ENCODE results near the gene SORL1. TPM values are rescaled to one million over a fixed set of nuclear protein-coding genes. Genes with fewer than 3 reads are reported as not detected.

The SORL1 gene
- total and polyA plus RNA-seq, 7 donors = 3.2 to 19.8 (median 12.2) TPM

DNA sequence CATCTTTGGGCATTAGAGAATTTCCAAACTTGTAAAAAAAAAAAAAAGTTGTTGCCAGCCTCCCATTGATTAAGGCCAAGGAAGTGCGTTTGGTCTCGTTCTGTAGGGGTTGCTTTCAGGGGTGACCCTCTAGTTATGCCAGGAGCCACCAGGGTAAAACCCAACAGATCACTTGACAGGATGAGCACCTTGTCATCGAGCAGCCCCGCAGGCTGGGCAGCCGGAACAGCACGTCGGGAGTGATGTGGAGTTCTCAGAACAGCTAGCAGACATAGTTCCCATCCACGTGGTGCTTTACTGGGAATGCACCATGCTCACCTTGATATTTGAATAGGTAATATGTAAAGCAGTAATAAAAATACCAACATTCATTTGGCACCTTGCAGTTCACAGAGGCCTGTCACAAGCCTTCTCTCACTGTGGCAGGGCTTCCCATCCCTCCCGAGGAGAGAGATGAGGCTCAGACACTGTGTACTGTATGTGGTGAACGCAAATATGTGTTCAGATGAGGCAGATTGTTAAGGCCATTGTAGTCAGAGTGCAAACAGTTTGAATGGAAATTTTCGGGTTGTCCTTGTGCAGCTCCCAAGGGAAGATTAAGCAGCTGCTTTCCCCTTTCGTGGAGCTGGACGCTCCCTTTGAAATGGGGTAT, 71.6 kb downstream of the SORL1 start:
- Histone ChIP-seq H3K4me3 (no peak overlapping the region), H3K27me3 (no peaks in the 10 kb centered on the region), H3K9me3 (no peaks in the 10 kb centered on the region), H3K27ac (no peak overlapping the region), H3K4me1 (peaks cover 0 to 20% (median 14%) of the 10 kb centered on the region in 4 donors), H3K36me3 (peaks cover 0 to 14% (median 0%) of the 10 kb centered on the region in 4 donors)
- WGBS, 2 donors = 86 to 87% methylated on average over 13 of the region's 13 CpGs
- DNase-seq = no peak
- TF ChIP-seq POLR2A (IDR thresholded peaks at IDR 0.05) = no peak
- TF ChIP-seq POLR2AphosphoS5 (IDR thresholded peaks at IDR 0.05) = no peak
- TF ChIP-seq, protein P1, sequence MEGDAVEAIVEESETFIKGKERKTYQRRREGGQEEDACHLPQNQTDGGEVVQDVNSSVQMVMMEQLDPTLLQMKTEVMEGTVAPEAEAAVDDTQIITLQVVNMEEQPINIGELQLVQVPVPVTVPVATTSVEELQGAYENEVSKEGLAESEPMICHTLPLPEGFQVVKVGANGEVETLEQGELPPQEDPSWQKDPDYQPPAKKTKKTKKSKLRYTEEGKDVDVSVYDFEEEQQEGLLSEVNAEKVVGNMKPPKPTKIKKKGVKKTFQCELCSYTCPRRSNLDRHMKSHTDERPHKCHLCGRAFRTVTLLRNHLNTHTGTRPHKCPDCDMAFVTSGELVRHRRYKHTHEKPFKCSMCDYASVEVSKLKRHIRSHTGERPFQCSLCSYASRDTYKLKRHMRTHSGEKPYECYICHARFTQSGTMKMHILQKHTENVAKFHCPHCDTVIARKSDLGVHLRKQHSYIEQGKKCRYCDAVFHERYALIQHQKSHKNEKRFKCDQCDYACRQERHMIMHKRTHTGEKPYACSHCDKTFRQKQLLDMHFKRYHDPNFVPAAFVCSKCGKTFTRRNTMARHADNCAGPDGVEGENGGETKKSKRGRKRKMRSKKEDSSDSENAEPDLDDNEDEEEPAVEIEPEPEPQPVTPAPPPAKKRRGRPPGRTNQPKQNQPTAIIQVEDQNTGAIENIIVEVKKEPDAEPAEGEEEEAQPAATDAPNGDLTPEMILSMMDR (IDR thresholded peaks at IDR 0.05) = no peak
- no peak for TF ChIP-seq EP300 (IDR thresholded peaks at IDR 0.05)
- intact Hi-C loops (cut with DNase I) = no loop called here

- H3K36me3 ChIP-seq = peaks cover 0 to 14% (median 0%) of the 10 kb centered on the region in 4 donors
- intact Hi-C loops (cut with DNase I) = no loop called here
- 70 to 91% methylated on average over 4 of the region's 4 CpGs for WGBS, 2 donors
These were observed 72.1 kb downstream of the SORL1 start for GRCh38 chr11:121524233-121524631.

DNA sequence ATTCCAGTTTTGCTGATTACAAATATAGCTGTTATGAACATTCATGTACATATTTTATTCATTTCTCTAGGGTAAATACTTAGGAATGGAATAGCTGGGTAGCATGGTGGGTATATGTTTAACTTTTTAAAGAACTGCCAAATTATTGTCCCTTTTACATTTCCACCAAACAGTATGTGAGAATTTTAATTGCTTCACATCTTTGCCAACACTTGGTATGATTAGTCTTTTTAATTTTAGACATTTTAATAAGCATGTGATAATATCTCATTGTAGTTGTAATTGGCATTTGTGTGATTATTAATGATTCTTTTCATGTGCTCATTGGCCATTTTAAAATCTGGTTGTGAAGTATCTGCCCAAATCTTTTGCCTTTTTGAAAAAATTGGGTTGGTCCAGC, 73.3 kb downstream of the SORL1 start:
- no peak for DNase-seq
- no peaks in the 10 kb centered on the region for H3K27me3 ChIP-seq
- H3K9me3 ChIP-seq = no peaks in the 10 kb centered on the region
- H3K4me3 ChIP-seq = no peak overlapping the region
- intact Hi-C loops (cut with DNase I) = no loop called here
- H3K27ac ChIP-seq = no peak overlapping the region
- TF ChIP-seq, protein P1 (IDR thresholded peaks at IDR 0.05) = no peak
- no peak for TF ChIP-seq POLR2A (IDR thresholded peaks at IDR 0.05)
- TF ChIP-seq POLR2AphosphoS5 (IDR thresholded peaks at IDR 0.05) = no peak
- TF ChIP-seq EP300 (IDR thresholded peaks at IDR 0.05) = no peak
- peaks cover 0 to 14% (median 11%) of the 10 kb centered on the region in 4 donors for H3K4me1 ChIP-seq
- H3K36me3 ChIP-seq = peaks cover 0 to 14% (median 0%) of the 10 kb centered on the region in 4 donors

More at GRCh38 chr11:121524233-121524631, 72.1 kb downstream of the SORL1 start:
- Histone ChIP-seq H3K27me3 (no peaks in the 10 kb centered on the region), H3K27ac (no peak overlapping the region), H3K4me3 (no peak overlapping the region), H3K9me3 (no peaks in the 10 kb centered on the region), H3K4me1 (peaks cover 0 to 20% (median 14%) of the 10 kb centered on the region in 4 donors)
- TF ChIP-seq EP300 (IDR thresholded peaks at IDR 0.05) (no peak), POLR2A (IDR thresholded peaks at IDR 0.05) (no peak), POLR2AphosphoS5 (IDR thresholded peaks at IDR 0.05) (no peak)
- TF ChIP-seq, protein P1 (IDR thresholded peaks at IDR 0.05) = no peak
- DNase-seq = no peak

GRCh38 chr11:121530257-121530656, 78.1 kb downstream of the SORL1 start:
- H3K9me3 ChIP-seq = no peaks in the 10 kb centered on the region
- no peak overlapping the region for H3K4me3 ChIP-seq
- peaks cover 0 to 4% (median 0%) of the 10 kb centered on the region in 4 donors for H3K36me3 ChIP-seq
- no peaks in the 10 kb centered on the region for H3K27me3 ChIP-seq
- DNase-seq = no peak
- H3K4me1 ChIP-seq = peaks cover 0 to 5% (median 0%) of the 10 kb centered on the region in 4 donors
- no peak overlapping the region for H3K27ac ChIP-seq
- TF ChIP-seq POLR2A (IDR thresholded peaks at IDR 0.05) = no peak
- no peak for TF ChIP-seq POLR2AphosphoS5 (IDR thresholded peaks at IDR 0.05)
- TF ChIP-seq, protein P1 (IDR thresholded peaks at IDR 0.05) = no peak
- no peak for TF ChIP-seq EP300 (IDR thresholded peaks at IDR 0.05)
- WGBS, 2 donors = 97 to 98% methylated on average over 2 of the region's 2 CpGs
- intact Hi-C loops (cut with DNase I) = loop anchor here (5.0 kb wide), 2 partner anchors 78 to 213 kb away; partner anchors contain the start of genes SORL1 and SORL1-AS1
